ENCODE data around the gene NBEA. TPM values are rescaled to one million over a fixed set of nuclear protein-coding genes. Genes with fewer than 3 reads are reported as not detected.

NBEA gene
- total and polyA plus RNA-seq, 2 experiments from 2014 or later, result 9.1 to 29.1 TPM

GRCh38 chr13:35597451-35597850 lies 655.4 kb downstream of the NBEA start:
- peaks cover 6% of the 10 kb centered on the region; the same call in 1 of the 2 replicates for H3K4me1 ChIP-seq (ENCODE audit: insufficient read depth)
- H3K4me3 ChIP-seq, result no peak overlapping the region
- no peak overlapping the region for H3K4me2 ChIP-seq
- no peaks in the 10 kb centered on the region for H4K20me1 ChIP-seq (replicated peaks; ENCODE audit: insufficient read depth)
- H3K4me3 Mint-ChIP-seq, result no peak overlapping the region
- H3K79me2 ChIP-seq (replicated peaks; ENCODE audit: insufficient read depth), result no peaks in the 10 kb centered on the region
- H3K36me3 ChIP-seq (ENCODE audit: insufficient read depth), result no peaks in the 10 kb centered on the region
- ATAC-seq, result no peak
- H3F3A ChIP-seq (replicated peaks; ENCODE audit: low read depth), result no peaks in the 10 kb centered on the region
- no peaks in the 10 kb centered on the region for H3K9me3 Mint-ChIP-seq
- H3K27me3 ChIP-seq (ENCODE audit: insufficient read depth), result no peaks in the 10 kb centered on the region
- no peaks in the 10 kb centered on the region for H3K36me3 Mint-ChIP-seq (ENCODE audit: low read depth)
- H3K4me1 Mint-ChIP-seq, result peaks cover 19% of the 10 kb centered on the region
- no peak overlapping the region for H2AFZ ChIP-seq
- H3K27ac ChIP-seq (ENCODE audit: low read depth), result no peak overlapping the region
- H3K27me3 Mint-ChIP-seq (ENCODE audit: insufficient read depth, low read depth, poor library complexity), result no peaks in the 10 kb centered on the region
- no peaks in the 10 kb centered on the region for H3K9me2 ChIP-seq (ENCODE audit: insufficient read depth)
- TF ChIP-seq ZNF462 (CRISPR knock-in tag; IDR thresholded peaks at IDR 0.05) (no peak), STAT1 (IDR thresholded peaks at IDR 0.05; ENCODE audit: unreplicated experiment) (no peak), POLR2AphosphoS5 (IDR thresholded peaks at IDR 0.05; ENCODE audit: low read depth) (no peak), CREB1 (CRISPR knock-in tag; IDR thresholded peaks at IDR 0.05; ENCODE audit: low read depth) (no peak), ZNF114 (CRISPR knock-in tag; IDR thresholded peaks at IDR 0.05) (no peak), REST (IDR thresholded peaks at IDR 0.05; ENCODE audit: unreplicated experiment) (no peak), EZH2phosphoT487 (IDR thresholded peaks at IDR 0.05; ENCODE audit: unreplicated experiment) (no peak), EZH2 (IDR thresholded peaks at IDR 0.05; ENCODE audit: low read depth, unreplicated experiment) (no peak), JUNB (IDR thresholded peaks at IDR 0.05; ENCODE audit: unreplicated experiment) (no peak), ZNF331 (CRISPR knock-in tag; IDR thresholded peaks at IDR 0.05; ENCODE audit: low read depth) (no peak), NANOG (IDR thresholded peaks at IDR 0.05; ENCODE audit: borderline replicate concordance) (no peak), ETS1 (IDR thresholded peaks at IDR 0.05) (no peak), CTCF (conservative IDR thresholded peaks at IDR 0.05; ENCODE audit: low read depth in 2 of 2) (no peak)
- no peak overlapping the region for H3K27ac Mint-ChIP-seq
- no peak for DNase-seq (ENCODE audit: low spot score)

Measured in GM23338 (cell line).